Lung (tissue), 12 donors: ENCODE results near the gene FRRS1. TPM values are rescaled to one million over a fixed set of nuclear protein-coding genes. Genes with fewer than 3 reads are reported as not detected.

ENCODE experiments used
- ATAC-seq: fragments of 200-7000 bp; cut with Tn5 transposase; one replicate; pipeline ENCODE4 v1.9.1; 2020; ENCODE audit warnings: moderate number of reproducible peaks; ENCODE audit not compliant: insufficient read depth, low FRiP score
- DNase-seq, 3 donors: peaks; one replicate each; pipeline ENCODE4 v3.0.0-alpha.2; 2013 to 2017
- H3K27ac ChIP-seq, 2 donors: one replicate each; pipeline ENCODE4 v1.5.1; 2013; ENCODE audit warnings: mild to moderate bottlenecking in 2 of 2, moderate library complexity in 2 of 2, control low read depth in 1 of 2, inconsistent platforms in 1 of 2, low read depth in 1 of 2, low read length in 1 of 2
- H3K27me3 ChIP-seq, 3 donors: one replicate each; pipeline ENCODE4 v1.5.1; 2013; ENCODE audit warnings: low read length in 2 of 3; ENCODE audit not compliant: control insufficient read depth in 3 of 3, insufficient read depth in 3 of 3
- H3K36me3 ChIP-seq, 4 donors: one replicate each; pipeline ENCODE4 v1.5.1; 2013; ENCODE audit warnings: low read length in 4 of 4, mild to moderate bottlenecking in 1 of 4, moderate library complexity in 1 of 4; ENCODE audit not compliant: control insufficient read depth in 4 of 4, insufficient read depth in 4 of 4
- H3K4me1 ChIP-seq, 5 donors: one replicate each; pipeline ENCODE4 v1.5.1; 2013; ENCODE audit warnings: low read length in 5 of 5, mild to moderate bottlenecking in 2 of 5, moderate library complexity in 1 of 5; ENCODE audit not compliant: control insufficient read depth in 5 of 5, insufficient read depth in 5 of 5
- H3K4me3 ChIP-seq: one replicate; pipeline ENCODE4 v1.5.1; 2013; ENCODE audit warnings: mild to moderate bottlenecking, control low read depth, moderate library complexity
- H3K9ac ChIP-seq, 2 donors: one replicate each; pipeline ENCODE4 v1.5.1; 2013; ENCODE audit warnings: low read length in 2 of 2, control low read depth in 1 of 2; ENCODE audit not compliant: insufficient read depth in 1 of 2
- H3K9me3 ChIP-seq, 4 donors: one replicate each; pipeline ENCODE4 v1.5.1; 2013; ENCODE audit warnings: low read length in 3 of 4, mild to moderate bottlenecking in 1 of 4, moderate library complexity in 1 of 4; ENCODE audit not compliant: control insufficient read depth in 4 of 4, insufficient read depth in 3 of 4
- WGBS, 2 donors: extraction: QIAGEN DNeasy Blood & Tissue Kit; methylation state at CpG; one replicate each; pipeline ENCODE4 v1.1.7; 2013; 5-methylcytosine and 5-hydroxymethylcytosine counted together
- polyA plus RNA-seq, 2 donors: library from polyadenylated mRNA; stranded (reverse); fragments of 200-250 nt; gene quantifications; one replicate each; pipeline ENCODE4 v1.2.1, GENCODE V29; 2013
- total RNA-seq, 2 donors: library from RNA; depleted of rRNA in 1 of 2; stranded (reverse); fragments of >200 nt in 1 of 2; gene quantifications; one replicate each; pipeline ENCODE4 v1.2.1, GENCODE V29; 2014 to 2021
- TF ChIP-seq, protein P1 (sequence below): IDR thresholded peaks from 2 replicates; pipeline ENCODE4 v1.5.1; 2012; ENCODE audit warnings: mild to moderate bottlenecking; ENCODE audit errors: control extremely low read depth, extremely low read depth
- donor health status: control.
- donor health status: control.
- donor health status: Bipolar disorder and iron deficiency.
- donor health status: healthy.
- donor health status: DM: yes; HTN: yes; CAD: no.

FRRS1 gene
- total and polyA plus RNA-seq, 4 donors, result 0.67 to 12.1 (median 7.4) TPM

DNA sequence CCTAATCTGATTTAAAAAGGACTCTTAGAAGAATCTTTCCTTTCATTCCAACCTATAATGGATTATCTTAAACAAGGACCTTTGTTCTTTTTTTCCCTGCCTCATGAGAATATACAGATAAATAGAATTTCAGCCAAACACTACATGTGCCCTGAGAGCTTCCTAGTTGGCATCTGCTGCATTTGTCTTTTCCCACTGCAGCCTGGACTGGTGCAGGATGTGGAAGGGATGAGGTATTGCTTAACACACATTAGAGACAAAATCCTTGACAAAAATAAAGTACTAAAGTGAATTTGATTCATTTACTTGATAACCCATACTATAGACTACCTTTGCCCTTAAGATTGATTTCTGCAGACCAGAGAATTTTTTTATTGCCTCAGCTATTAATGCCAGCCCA is 61.0 kb downstream of the FRRS1 start:
- DNase-seq (no peak), ATAC-seq (no peak)
- TF ChIP-seq, protein P1, sequence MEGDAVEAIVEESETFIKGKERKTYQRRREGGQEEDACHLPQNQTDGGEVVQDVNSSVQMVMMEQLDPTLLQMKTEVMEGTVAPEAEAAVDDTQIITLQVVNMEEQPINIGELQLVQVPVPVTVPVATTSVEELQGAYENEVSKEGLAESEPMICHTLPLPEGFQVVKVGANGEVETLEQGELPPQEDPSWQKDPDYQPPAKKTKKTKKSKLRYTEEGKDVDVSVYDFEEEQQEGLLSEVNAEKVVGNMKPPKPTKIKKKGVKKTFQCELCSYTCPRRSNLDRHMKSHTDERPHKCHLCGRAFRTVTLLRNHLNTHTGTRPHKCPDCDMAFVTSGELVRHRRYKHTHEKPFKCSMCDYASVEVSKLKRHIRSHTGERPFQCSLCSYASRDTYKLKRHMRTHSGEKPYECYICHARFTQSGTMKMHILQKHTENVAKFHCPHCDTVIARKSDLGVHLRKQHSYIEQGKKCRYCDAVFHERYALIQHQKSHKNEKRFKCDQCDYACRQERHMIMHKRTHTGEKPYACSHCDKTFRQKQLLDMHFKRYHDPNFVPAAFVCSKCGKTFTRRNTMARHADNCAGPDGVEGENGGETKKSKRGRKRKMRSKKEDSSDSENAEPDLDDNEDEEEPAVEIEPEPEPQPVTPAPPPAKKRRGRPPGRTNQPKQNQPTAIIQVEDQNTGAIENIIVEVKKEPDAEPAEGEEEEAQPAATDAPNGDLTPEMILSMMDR, result no peak
- Histone ChIP-seq H3K9ac (no peak overlapping the region), H3K4me1 (peaks cover 0 to 1% (median 0%) of the 10 kb centered on the region in 5 donors), H3K27ac (no peak overlapping the region), H3K27me3 (no peaks in the 10 kb centered on the region), H3K36me3 (peaks cover 0 to 10% (median 0%) of the 10 kb centered on the region in 4 donors), H3K4me3 (no peak overlapping the region), H3K9me3 (peaks cover 0 to 3% (median 0%) of the 10 kb centered on the region in 4 donors)

DNA sequence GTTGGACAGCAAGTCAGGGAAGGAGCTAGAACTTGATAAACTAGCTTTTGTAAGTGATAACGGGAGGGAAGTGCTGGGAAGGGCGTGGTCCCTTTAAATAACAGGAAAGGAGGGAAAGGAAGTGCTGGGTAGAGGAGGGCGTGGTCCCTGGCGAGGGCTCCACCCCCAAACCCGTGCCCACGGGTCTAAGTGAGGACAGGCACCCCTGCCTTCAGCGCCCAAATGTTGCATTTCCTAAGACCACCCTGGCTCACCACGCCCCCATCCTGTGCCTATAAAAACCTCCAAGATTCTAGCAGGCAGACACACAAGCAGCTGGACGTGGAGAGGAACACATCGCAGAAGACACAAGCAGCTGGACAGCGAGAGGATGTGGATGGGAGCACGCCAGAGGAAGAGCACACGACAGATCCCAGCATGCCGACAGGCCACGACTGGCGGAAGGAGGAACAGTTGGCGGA is 62.0 kb downstream of the FRRS1 start:
- TF ChIP-seq, protein P1, result no peak
- Histone ChIP-seq H3K36me3 (peaks cover 0 to 3% (median 0%) of the 10 kb centered on the region in 4 donors), H3K4me3 (no peak overlapping the region), H3K9ac (no peak overlapping the region), H3K4me1 (peaks cover 0 to 1% (median 0%) of the 10 kb centered on the region in 5 donors), H3K9me3 (peaks cover 0 to 3% (median 0%) of the 10 kb centered on the region in 4 donors), H3K27me3 (no peaks in the 10 kb centered on the region), H3K27ac (peak overlapping the region in 1 of 2 donors; percentile 72)
- ATAC-seq (no peak), DNase-seq (no peak)
- WGBS, 2 donors, result 67 to 74% methylated on average over 17 of the region's 17 CpGs

DNA sequence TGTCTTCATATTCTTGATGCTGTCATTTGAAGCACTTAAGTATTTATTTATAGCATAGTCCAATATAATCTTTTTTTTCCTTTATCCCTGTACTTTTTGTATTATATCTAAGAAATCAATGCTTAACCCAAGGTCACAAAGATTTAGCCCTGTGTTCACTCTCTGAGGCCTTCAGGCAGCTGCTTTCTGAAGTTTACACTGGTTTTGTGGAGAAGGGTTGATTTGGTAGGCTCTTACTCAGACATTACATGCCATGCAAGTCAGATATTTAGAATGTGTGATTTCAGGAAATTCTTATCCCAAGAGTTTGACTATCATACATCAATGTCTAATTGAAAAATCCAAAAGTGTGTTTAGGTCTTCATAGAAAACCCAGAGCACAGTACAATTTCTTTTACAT is 64.2 kb downstream of the FRRS1 start:
- H3K36me3 ChIP-seq, result no peaks in the 10 kb centered on the region
- TF ChIP-seq, protein P1, result no peak
- no peaks in the 10 kb centered on the region for H3K27me3 ChIP-seq
- DNase-seq (no peak), ATAC-seq (no peak)
- no peak overlapping the region for H3K27ac ChIP-seq
- peaks cover 0 to 1% (median 0%) of the 10 kb centered on the region in 5 donors for H3K4me1 ChIP-seq
- H3K4me3 ChIP-seq, result no peak overlapping the region
- peaks cover 0 to 3% (median 0%) of the 10 kb centered on the region in 4 donors for H3K9me3 ChIP-seq
- no peak overlapping the region for H3K9ac ChIP-seq

DNA sequence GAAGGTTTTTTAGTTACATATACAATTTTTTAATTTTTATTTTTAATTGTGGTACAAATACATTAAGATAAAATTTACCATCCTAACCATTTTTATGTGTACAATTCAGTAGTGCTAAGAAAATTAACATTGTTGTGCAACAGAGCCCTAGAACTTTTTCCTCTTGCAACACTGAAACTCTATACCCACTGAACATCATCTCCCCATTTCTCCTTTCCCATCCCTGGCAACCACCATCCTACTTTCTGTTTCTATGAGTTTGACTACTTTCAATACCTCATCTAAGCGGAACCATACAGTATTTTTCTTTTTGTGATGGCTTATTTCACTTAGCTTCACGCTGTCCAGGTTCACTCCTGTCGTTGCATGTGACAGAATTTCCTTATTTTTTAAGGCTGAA is 66.4 kb downstream of the FRRS1 start:
- Histone ChIP-seq H3K4me3 (no peak overlapping the region), H3K27ac (no peak overlapping the region), H3K4me1 (peaks cover 0 to 1% (median 0%) of the 10 kb centered on the region in 5 donors), H3K9ac (no peak overlapping the region), H3K9me3 (peaks cover 0 to 3% (median 0%) of the 10 kb centered on the region in 4 donors), H3K27me3 (no peaks in the 10 kb centered on the region), H3K36me3 (peaks cover 0 to 3% (median 0%) of the 10 kb centered on the region in 4 donors)
- DNase-seq (no peak), ATAC-seq (no peak)
- 82 to 83% methylated on average over 3 of the region's 3 CpGs for WGBS, 2 donors
- TF ChIP-seq, protein P1, result no peak
